Activated naive CD8-positive, alpha-beta T cell treated with anti-CD3 and anti-CD28 coated beads, Interleukin-2, amount 10 ng/mL, durations not matched to agents 7 days and 5 days (primary cell): ENCODE measurements around the gene TLE1. TPM values are rescaled to one million over a fixed set of nuclear protein-coding genes. Genes with fewer than 3 reads are reported as not detected.
"Not testable (repeated sequence)": the region's sequence is repeated elsewhere in the genome, so short reads cannot be mapped to it uniquely, and the experiment has no call there.

Source experiments
- ATAC-seq: fragments of 150-1000 bp; cut with Tn5 transposase; one replicate; pipeline ENCODE4 v1.10.0; 2021; ENCODE audit warnings: low read depth, moderate library complexity
- POLR2A ChIA-PET: fragments of 350-600 bp; sonication (Branson Sonifier 250); formaldehyde crosslinking; loops from one replicate; lab custom pipeline; 2021; ENCODE audit warnings: antibody characterized with exemption; lab: Charles Lee
- DNase-seq: peaks from one replicate; pipeline ENCODE4 v3.0.0; 2021
- H3K27ac Mint-ChIP-seq: one replicate; pipeline ENCODE4 v1.8.0; 2022; ENCODE audit warnings: mild to moderate bottlenecking, mixed read lengths
- H3K27me3 Mint-ChIP-seq: one replicate; pipeline ENCODE4 v1.8.0; 2022; ENCODE audit warnings: mild to moderate bottlenecking, moderate library complexity, mixed read lengths
- H3K36me3 Mint-ChIP-seq: one replicate; pipeline ENCODE4 v1.8.0; 2021; ENCODE audit warnings: mild to moderate bottlenecking, mixed read lengths
- H3K4me1 Mint-ChIP-seq: one replicate; pipeline ENCODE4 v1.8.0; 2021; ENCODE audit warnings: mixed read lengths
- H3K4me3 Mint-ChIP-seq: one replicate; pipeline ENCODE4 v1.8.0; 2022; ENCODE audit warnings: mild to moderate bottlenecking, moderate library complexity, mixed read lengths
- H3K9me3 Mint-ChIP-seq: one replicate; pipeline ENCODE4 v1.8.0; 2021; ENCODE audit warnings: mixed read lengths
- total RNA-seq, 2 experiments: library from RNA; stranded (reverse); gene quantifications; one replicate each; pipeline ENCODE4 v1.2.3, GENCODE V29; 2021

Gene TLE1
- total RNA-seq, 2 experiments from 2014 or later, result 0.43 to 0.91 TPM

DNA sequence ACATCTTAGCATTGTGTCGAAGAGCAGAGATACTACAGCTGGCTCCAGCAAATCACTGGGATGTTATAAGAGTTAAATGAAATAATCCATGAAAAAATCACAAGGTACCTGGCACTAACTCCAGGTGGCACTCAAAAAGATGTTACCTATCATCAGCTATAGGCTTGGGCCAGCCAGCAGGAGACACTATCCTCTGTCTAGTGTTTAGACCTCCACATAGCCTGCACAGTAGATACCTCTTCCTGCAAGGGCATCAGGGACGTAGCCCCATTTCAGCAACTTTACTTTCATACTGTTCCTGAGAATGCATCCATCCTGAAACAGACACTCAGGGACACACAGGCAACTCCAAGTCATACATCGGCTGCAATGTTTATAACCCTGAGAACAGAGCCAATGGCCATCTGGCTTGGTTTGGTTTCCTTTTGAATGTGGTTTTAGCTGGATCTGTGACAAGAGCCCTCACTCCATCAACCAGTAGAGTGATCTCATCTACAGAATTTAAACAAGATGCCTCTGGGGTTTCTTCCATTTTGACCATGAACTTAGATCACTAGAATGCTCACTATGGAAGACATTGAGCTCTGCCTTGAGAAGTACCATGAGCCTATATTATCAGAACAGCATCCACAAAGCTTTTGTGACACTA, 69.9 kb downstream of the TLE1 start:
- Mint-ChIP-seq H3K27me3 (peaks cover 8% of the 10 kb centered on the region), H3K36me3 (no peaks in the 10 kb centered on the region), H3K4me1 (peaks cover 15% of the 10 kb centered on the region), H3K4me3 (peak overlapping the region; percentile 1), H3K9me3 (no peaks in the 10 kb centered on the region), H3K27ac (no peak overlapping the region)
- ATAC-seq (no peak), DNase-seq (no peak)
- POLR2A ChIA-PET, result no interaction called here

DNA sequence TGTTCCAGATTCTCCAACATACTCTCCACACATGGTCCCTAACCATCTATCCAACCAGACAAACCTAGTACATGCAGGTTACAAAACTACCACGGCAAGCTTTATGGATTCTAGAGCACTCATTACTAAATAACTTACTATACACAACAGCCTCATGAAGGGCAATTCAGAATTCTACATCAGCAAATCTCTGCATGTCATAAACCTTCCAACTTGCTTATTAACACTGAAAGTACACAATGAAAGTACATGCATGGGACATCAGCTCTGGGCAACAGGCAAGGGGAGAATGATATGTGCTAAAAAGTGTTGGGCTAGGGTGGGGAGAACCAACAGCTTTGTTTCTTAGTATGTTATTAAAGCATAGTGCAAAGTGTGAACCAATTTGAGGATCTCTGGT, 70.4 kb downstream of the TLE1 start:
- Mint-ChIP-seq H3K27me3 (peaks cover 5% of the 10 kb centered on the region), H3K9me3 (no peaks in the 10 kb centered on the region), H3K36me3 (no peaks in the 10 kb centered on the region), H3K4me1 (peaks cover 15% of the 10 kb centered on the region), H3K27ac (no peak overlapping the region), H3K4me3 (no peak overlapping the region)
- POLR2A ChIA-PET, result no interaction called here
- ATAC-seq (no peak), DNase-seq (no peak)

DNA sequence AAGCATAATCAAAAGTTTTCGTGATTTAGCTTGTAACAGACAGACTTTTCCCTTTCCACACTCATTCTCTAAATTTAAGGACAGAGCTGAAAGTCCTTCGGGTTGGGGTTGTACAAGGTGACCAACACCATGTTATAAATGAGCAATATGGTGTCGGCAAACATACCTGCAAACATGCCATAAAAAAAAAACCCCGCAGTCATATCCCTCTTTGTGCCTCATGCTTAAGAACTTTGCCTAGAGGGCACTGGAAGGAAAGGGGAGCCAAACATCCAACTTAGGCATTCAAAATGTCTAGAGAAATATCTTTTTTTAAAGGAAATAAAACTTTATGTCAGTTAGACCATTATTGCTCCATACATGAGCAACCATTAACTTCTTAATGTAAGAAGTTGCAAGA, 73.2 kb downstream of the TLE1 start:
- Mint-ChIP-seq H3K27ac (no peak overlapping the region), H3K27me3 (peaks cover 3% of the 10 kb centered on the region), H3K4me1 (peaks cover 15% of the 10 kb centered on the region), H3K36me3 (no peaks in the 10 kb centered on the region), H3K4me3 (no peak overlapping the region), H3K9me3 (no peaks in the 10 kb centered on the region)
- POLR2A ChIA-PET, result no interaction called here
- DNase-seq (no peak), ATAC-seq (no peak)

DNA sequence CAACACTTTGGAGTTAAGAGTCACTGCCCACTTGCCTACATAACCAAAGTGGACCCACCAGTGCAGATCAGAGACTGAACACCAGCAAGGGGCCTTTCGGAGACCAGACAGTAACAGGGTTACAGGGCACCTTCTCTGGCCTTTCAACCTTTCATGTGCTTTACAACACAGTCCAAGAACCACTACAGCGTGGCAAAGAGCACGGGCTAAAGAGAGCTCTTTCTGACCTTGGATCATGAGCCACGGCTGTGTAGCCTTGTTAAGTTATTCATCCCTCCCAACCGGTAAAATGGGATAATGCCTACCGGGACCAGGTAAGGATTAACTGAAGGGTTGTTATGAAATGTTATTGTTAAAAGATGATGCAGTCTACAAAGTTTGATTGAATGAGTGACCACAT, 75.0 kb downstream of the TLE1 start:
- POLR2A ChIA-PET, result no interaction called here
- H3K4me1 Mint-ChIP-seq, result peaks cover 15% of the 10 kb centered on the region

DNA sequence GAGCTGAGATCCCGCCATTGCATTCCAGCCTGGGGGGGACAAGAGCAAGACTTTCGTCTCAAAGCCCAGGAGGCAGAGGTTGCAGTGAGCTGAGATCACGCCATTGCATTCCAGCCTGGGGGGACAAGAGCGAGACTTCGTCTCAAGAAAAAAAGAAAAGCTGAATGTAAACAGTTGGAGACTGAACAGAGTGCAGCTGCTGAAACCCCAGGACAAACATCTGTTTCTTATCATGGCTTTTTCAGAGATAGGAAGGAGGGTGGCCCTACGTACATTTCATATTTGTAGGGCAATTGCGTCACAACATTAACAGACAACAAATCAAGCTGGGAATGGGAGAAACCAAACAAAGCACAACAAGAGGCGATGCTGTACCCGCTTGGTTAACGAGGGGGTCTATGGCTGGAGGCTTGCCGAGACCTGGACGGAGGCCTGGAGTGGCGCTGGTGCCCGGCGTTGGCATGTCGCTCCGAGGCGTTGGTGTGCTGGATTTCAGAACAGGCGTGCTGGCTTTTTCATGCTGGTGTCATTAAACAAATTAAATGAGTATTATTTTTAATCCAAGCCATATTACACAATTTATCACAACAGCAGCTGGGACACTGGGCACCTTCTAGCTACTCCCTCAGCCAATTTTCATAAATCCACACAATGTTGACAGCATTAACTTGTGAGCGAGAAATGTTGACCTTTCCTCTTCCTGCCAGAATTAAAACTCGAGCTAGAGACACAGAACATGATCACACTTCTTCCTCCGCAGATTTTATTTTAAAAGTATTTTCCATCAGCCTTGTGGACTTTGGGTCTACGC, 76.1 kb downstream of the TLE1 start:
- no peak for ATAC-seq
- no peaks in the 10 kb centered on the region for H3K27me3 Mint-ChIP-seq

More for the DNA sequence above, 75.0 kb downstream of the TLE1 start:
- Mint-ChIP-seq H3K4me3 (no peak overlapping the region), H3K36me3 (no peaks in the 10 kb centered on the region), H3K27ac (no peak overlapping the region), H3K9me3 (no peaks in the 10 kb centered on the region), H3K27me3 (peaks cover 3% of the 10 kb centered on the region)
- no peak for DNase-seq
- ATAC-seq, result no peak

DNA sequence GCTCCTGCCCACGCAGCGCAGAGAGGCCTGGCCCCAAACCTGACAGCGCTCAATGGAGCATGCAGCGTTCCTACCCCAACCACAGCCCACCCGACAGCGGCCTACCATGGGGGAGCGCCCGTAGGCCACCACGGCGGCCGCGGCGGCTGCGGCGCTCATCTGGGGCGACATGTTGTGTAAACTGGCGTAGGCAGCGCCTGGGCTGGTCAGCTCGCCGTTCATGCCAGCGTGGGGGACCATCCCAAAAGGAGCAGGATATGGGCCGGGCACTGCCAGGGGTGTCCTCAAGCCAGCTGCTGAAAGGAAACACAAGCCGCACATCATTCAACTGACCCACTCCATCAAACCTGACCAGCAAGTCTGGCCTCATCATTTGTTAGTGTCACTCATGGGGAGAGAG, 77.7 kb downstream of the TLE1 start:
- Mint-ChIP-seq H3K27ac (no peak overlapping the region), H3K4me1 (peaks cover 10% of the 10 kb centered on the region), H3K27me3 (no peaks in the 10 kb centered on the region), H3K36me3 (no peaks in the 10 kb centered on the region), H3K9me3 (no peaks in the 10 kb centered on the region), H3K4me3 (no peak overlapping the region)
- ATAC-seq (no peak), DNase-seq (no peak)
- POLR2A ChIA-PET, result no interaction called here

More for the DNA sequence above, 76.1 kb downstream of the TLE1 start:
- POLR2A ChIA-PET, result no interaction called here
- Mint-ChIP-seq H3K9me3 (no peaks in the 10 kb centered on the region), H3K27ac (no peak overlapping the region), H3K4me3 (no peak overlapping the region), H3K36me3 (no peaks in the 10 kb centered on the region), H3K4me1 (peaks cover 10% of the 10 kb centered on the region)
- DNase-seq, result no peak

DNA sequence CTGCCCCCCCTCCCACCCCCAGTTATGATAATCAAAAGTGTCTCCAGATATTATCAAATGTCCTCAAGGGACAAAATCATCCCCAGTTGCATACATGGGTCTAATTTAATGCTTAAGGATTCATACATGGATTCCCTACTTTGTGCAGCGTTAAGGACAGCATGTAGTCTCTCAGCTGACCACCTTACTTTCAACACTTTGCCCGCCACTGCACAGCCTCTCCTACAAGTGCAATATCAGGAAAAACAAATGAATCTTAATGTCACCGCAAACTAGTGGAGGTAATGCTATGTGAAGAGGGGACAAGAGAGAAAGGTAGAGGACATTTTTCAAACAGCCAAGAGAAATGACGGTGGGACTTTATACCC, 78.6 kb downstream of the TLE1 start:
- Mint-ChIP-seq H3K27me3 (no peaks in the 10 kb centered on the region), H3K9me3 (no peaks in the 10 kb centered on the region), H3K4me3 (no peak overlapping the region), H3K36me3 (no peaks in the 10 kb centered on the region), H3K27ac (no peak overlapping the region), H3K4me1 (peaks cover 10% of the 10 kb centered on the region)
- DNase-seq (no peak), ATAC-seq (no peak)
- POLR2A ChIA-PET, result no interaction called here

DNA sequence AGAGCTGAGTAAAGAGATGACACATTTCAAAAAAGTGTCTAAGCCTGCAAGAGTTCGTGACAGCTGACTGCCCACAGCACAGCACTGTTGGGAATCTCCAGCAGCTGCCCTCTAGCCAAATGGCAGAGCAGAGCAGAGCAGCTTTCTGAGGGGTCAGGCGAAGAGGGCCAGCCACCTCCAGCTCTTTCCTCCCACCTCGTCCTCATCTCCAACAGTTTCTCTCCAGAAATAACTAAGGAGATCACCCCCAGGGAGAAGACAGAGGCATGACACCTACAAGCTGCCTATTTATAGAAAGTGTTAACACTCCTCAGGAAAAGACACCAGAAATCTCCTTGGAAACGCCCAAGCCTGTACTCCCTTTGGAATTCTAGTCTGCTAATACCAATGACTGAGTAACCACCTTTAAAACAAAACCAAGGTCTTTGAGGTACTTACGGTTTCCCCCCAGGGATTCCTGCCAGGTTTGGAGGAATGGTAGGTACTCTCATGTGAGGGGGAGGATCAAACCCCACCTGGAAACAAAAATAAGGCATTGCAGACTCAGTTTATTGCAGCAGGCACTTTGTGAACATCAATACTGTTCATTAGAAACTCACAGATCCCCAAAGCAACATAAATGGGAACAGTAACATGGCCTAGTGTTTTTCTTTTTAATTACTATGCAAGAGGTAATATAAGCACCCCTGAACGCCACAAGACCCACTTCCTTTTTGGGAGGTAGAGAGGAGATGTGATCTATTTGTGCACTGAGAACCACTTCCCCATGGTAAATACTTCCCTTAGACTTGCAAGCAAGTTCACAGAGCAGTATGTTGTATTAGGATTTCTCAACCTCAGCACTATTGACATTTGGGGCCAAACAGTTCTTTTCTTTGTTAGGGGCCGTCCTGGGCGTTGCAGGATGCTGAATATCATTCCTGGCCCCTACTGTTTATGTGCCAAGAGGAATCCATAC, 79.3 kb downstream of the TLE1 start:
- Mint-ChIP-seq H3K27me3 (no peaks in the 10 kb centered on the region), H3K4me3 (no peak overlapping the region), H3K4me1 (peaks cover 10% of the 10 kb centered on the region), H3K27ac (peak overlapping the region; percentile 12), H3K9me3 (no peaks in the 10 kb centered on the region), H3K36me3 (no peaks in the 10 kb centered on the region)
- POLR2A ChIA-PET, result no interaction called here
- ATAC-seq (peak; percentile 85), DNase-seq (no peak)

DNA sequence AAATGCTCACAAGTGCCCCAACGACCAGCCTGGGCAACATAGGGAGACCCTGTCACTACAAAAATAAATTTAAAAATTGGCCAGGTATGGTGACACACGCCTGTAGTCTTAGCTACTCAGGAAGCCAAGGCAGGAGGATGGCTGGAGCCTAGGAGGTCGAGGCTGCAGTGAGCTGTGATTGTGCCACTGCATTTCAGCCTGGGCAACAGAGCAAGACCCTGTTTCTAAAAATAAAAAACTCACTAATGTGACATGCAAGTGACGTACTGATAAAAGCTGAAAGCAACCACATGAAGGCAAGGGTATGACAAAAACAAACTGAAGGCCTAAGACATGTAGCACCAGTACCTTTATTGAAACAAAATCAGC, 81.1 kb downstream of the TLE1 start:
- Mint-ChIP-seq H3K9me3 (peaks cover 2% of the 10 kb centered on the region), H3K4me3 (no peak overlapping the region), H3K4me1 (peaks cover 10% of the 10 kb centered on the region), H3K36me3 (no peaks in the 10 kb centered on the region), H3K27me3 (no peaks in the 10 kb centered on the region), H3K27ac (no peak overlapping the region)
- no peak for ATAC-seq
- POLR2A ChIA-PET, result no interaction called here
- DNase-seq, result no peak

DNA sequence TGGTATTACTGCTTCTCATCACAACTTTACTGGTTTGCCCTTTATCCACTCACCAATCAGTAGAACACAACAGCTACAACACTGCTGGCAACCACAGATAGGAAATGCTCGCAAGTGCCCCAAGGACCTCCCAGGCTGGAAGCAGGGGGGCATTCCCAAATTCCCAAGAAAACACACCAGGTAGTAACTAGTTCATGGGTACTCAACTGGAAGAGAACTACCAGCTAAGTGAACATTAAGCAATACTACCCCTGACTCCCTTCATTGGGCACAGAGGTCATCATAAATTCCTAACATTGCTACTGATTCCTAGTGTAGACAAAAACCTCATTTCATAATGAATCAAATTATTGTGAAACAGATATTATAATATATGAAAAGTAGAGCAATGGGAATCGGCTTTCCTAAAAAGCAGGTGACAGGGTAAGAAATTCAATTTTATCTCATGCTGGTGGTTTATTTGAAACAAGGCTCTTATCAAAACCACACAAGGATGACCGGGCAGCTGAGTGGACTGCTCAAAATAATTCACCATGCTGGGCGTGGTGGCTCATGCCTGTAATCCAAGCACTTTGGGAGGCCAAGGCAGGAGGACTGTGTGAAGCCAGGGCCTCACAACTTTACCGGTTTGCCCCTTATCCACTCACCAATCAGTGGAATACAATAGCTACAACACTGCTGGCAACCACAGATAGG, 81.6 kb downstream of the TLE1 start:
- POLR2A ChIA-PET, result no interaction called here
- Mint-ChIP-seq H3K9me3 (peaks cover 2% of the 10 kb centered on the region), H3K36me3 (no peaks in the 10 kb centered on the region), H3K4me3 (no peak overlapping the region), H3K27ac (no peak overlapping the region), H3K27me3 (no peaks in the 10 kb centered on the region), H3K4me1 (peaks cover 10% of the 10 kb centered on the region)
- ATAC-seq (no peak), DNase-seq (no peak)

DNA sequence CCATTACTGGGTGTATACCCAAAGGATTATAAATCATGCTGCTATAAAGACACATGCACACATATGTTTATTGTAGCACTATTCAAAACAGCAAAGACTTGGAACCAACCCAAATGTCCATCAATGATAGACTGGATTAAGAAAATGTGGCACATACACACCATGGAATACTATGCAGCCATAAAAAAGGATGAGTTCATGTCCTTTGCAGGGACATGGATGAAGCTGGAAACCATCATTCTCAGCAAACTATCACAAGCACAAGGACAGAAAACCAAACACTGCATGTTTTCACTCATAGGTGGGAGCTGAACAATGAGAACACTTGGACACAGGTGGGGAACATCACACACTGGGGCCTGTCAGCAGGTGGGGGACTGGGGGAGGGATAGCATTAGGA, 83.1 kb downstream of the TLE1 start:
- DNase-seq, H3K4me3 Mint-ChIP-seq, H3K36me3 Mint-ChIP-seq, H3K27ac Mint-ChIP-seq, POLR2A ChIA-PET, H3K9me3 Mint-ChIP-seq, ATAC-seq, H3K27me3 Mint-ChIP-seq: not testable (repeated sequence)
- peaks cover 10% of the 10 kb centered on the region for H3K4me1 Mint-ChIP-seq

DNA sequence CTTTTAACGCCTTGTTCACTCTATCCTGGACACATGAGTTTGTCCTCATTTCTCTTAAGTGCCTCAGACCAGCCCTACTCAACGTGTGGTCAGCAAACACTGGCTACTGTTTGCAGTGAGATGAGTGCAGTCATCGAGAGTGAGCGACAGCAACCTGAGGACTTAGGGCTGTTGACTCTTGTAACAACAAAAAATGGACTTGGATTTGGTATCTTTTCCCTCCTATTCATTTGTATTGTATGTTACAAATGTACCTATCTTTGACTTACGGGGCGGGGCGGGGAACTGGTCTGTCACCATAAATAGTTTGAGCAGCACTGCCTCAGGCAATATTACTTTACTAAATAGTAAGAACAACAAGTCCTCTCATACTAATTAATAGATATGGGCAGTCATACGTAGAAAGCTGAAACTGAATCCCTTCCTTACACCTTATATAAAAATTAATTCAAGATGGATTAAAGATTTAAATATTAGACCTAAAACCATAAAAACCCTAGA, 84.1 kb downstream of the TLE1 start:
- H3K27ac Mint-ChIP-seq, result no peak overlapping the region
- H3K4me3 Mint-ChIP-seq, result no peak overlapping the region
- H3K36me3 Mint-ChIP-seq, result no peaks in the 10 kb centered on the region
- peaks cover 3% of the 10 kb centered on the region for H3K4me1 Mint-ChIP-seq
- peaks cover 2% of the 10 kb centered on the region for H3K9me3 Mint-ChIP-seq
- DNase-seq, result no peak
- POLR2A ChIA-PET, result no interaction called here
- H3K27me3 Mint-ChIP-seq, result no peaks in the 10 kb centered on the region
- ATAC-seq, result no peak
